ENCODE data around the gene DRP2.
A peak's percentile ranks its signal among the peaks of the same experiment; 100 is the strongest.
"Not testable (repeated sequence)": the region's sequence is repeated elsewhere in the genome, so short reads cannot be mapped to it uniquely, and the experiment has no call there.

DRP2 gene

GRCh38 chrX:101219116-101219863 is at the start of gene DRP2:
Gene DRP2 (plus strand): TSS chrX:101219786. CDS start chrX:101231648, 11,862 bp downstream.
- no peak for DNase-seq (ENCODE audit: low spot score in 2 of 2)
- Mint-ChIP-seq H3K4me3 (no peak within 1 kb of the TSS), H3K4me1 (no peaks in the 10 kb centered on the region), H3K36me3 (no peaks in the 10 kb centered on the region), H3K27ac (no peak within 1 kb of the TSS), H3K9me3 (no peaks in the 10 kb centered on the region)
- ATAC-seq: no peak

GRCh38 chrX:101171883-101172400 is 47.6 kb upstream of the DRP2 start:
- Mint-ChIP-seq H3K27ac (no peak overlapping the region), H3K9me3 (no peaks in the 10 kb centered on the region), H3K4me3 (no peak overlapping the region), H3K4me1 (no peaks in the 10 kb centered on the region), H3K36me3 (no peaks in the 10 kb centered on the region)
- ATAC-seq (no peak), DNase-seq (ENCODE audit: low spot score in 2 of 2) (no peak)

- H3K4me1 Mint-ChIP-seq: no peaks in the 10 kb centered on the region
- ATAC-seq: no peak
- H3K9me3 Mint-ChIP-seq: no peaks in the 10 kb centered on the region
- no peak overlapping the region for H3K27ac Mint-ChIP-seq
- H3K4me3 Mint-ChIP-seq: no peak overlapping the region
- DNase-seq (ENCODE audit: low spot score in 2 of 2): no peak
- no peaks in the 10 kb centered on the region for H3K36me3 Mint-ChIP-seq
Observed at GRCh38 chrX:101176439-101176838, 43.1 kb upstream of the DRP2 start.

GRCh38 chrX:101184876-101185275 is 34.7 kb upstream of the DRP2 start:
- H3K36me3 Mint-ChIP-seq; H3K27ac Mint-ChIP-seq; H3K4me3 Mint-ChIP-seq; H3K4me1 Mint-ChIP-seq; H3K9me3 Mint-ChIP-seq; ATAC-seq; DNase-seq (ENCODE audit: low spot score in 2 of 2): not testable (repeated sequence)

GRCh38 chrX:101187961-101188360 is 31.6 kb upstream of the DRP2 start:
- DNase-seq (ENCODE audit: low spot score in 2 of 2); H3K4me3 Mint-ChIP-seq; H3K9me3 Mint-ChIP-seq; ATAC-seq; H3K4me1 Mint-ChIP-seq; H3K36me3 Mint-ChIP-seq; H3K27ac Mint-ChIP-seq: not testable (repeated sequence)

GRCh38 chrX:101190736-101191135 is 28.9 kb upstream of the DRP2 start:
- no peaks in the 10 kb centered on the region for H3K36me3 Mint-ChIP-seq
- DNase-seq (ENCODE audit: low spot score in 2 of 2): no peak
- H3K27ac Mint-ChIP-seq: no peak overlapping the region
- H3K9me3 Mint-ChIP-seq: no peaks in the 10 kb centered on the region
- H3K4me3 Mint-ChIP-seq: no peak overlapping the region
- no peak for ATAC-seq
- no peaks in the 10 kb centered on the region for H3K4me1 Mint-ChIP-seq

- Mint-ChIP-seq H3K27ac (no peak overlapping the region), H3K4me1 (no peaks in the 10 kb centered on the region), H3K9me3 (no peaks in the 10 kb centered on the region), H3K4me3 (no peak overlapping the region), H3K36me3 (no peaks in the 10 kb centered on the region)
- no peak for DNase-seq (ENCODE audit: low spot score in 2 of 2)
- no peak for ATAC-seq
Observed at GRCh38 chrX:101191217-101191750, 28.3 kb upstream of the DRP2 start.

- H3K4me3 Mint-ChIP-seq: no peak overlapping the region
- H3K27ac Mint-ChIP-seq: no peak overlapping the region
- H3K4me1 Mint-ChIP-seq: no peaks in the 10 kb centered on the region
- H3K9me3 Mint-ChIP-seq: no peaks in the 10 kb centered on the region
- no peak for ATAC-seq
- no peaks in the 10 kb centered on the region for H3K36me3 Mint-ChIP-seq
- DNase-seq (ENCODE audit: low spot score in 2 of 2): no peak
Observed at GRCh38 chrX:101195442-101196173, 24.0 kb upstream of the DRP2 start.

- H3K9me3 Mint-ChIP-seq: no peaks in the 10 kb centered on the region
- DNase-seq (ENCODE audit: low spot score in 2 of 2) (no peak), ATAC-seq (no peak)
- peaks cover 9% of the 10 kb centered on the region for H3K4me1 Mint-ChIP-seq
- no peaks in the 10 kb centered on the region for H3K36me3 Mint-ChIP-seq
- H3K4me3 Mint-ChIP-seq: no peak overlapping the region
- no peak overlapping the region for H3K27ac Mint-ChIP-seq
Observed at GRCh38 chrX:101203761-101204351, 15.7 kb upstream of the DRP2 start.

- Mint-ChIP-seq H3K4me3 (no peak overlapping the region), H3K27ac (no peak overlapping the region), H3K9me3 (no peaks in the 10 kb centered on the region), H3K36me3 (no peaks in the 10 kb centered on the region), H3K4me1 (peaks cover 9% of the 10 kb centered on the region)
- ATAC-seq (peak; percentile 80), DNase-seq (ENCODE audit: low spot score in 2 of 2) (no peak)
Observed at GRCh38 chrX:101206471-101206870, 13.1 kb upstream of the DRP2 start.

- Mint-ChIP-seq H3K36me3 (no peaks in the 10 kb centered on the region), H3K9me3 (no peaks in the 10 kb centered on the region), H3K4me3 (peak overlapping the region; percentile 9), H3K27ac (no peak overlapping the region), H3K4me1 (peaks cover 9% of the 10 kb centered on the region)
- DNase-seq (ENCODE audit: low spot score in 2 of 2) (peak in 1 of 2 donors; percentile 49), ATAC-seq (peak; percentile 78)
Observed at GRCh38 chrX:101208152-101208905, 11.3 kb upstream of the DRP2 start.

GRCh38 chrX:101210630-101211029 is 9.0 kb upstream of the DRP2 start:
- Mint-ChIP-seq H3K4me3 (no peak overlapping the region), H3K36me3 (no peaks in the 10 kb centered on the region), H3K9me3 (no peaks in the 10 kb centered on the region), H3K27ac (no peak overlapping the region), H3K4me1 (peaks cover 9% of the 10 kb centered on the region)
- DNase-seq (ENCODE audit: low spot score in 2 of 2) (no peak), ATAC-seq (no peak)

- ATAC-seq: no peak
- no peaks in the 10 kb centered on the region for H3K9me3 Mint-ChIP-seq
- H3K36me3 Mint-ChIP-seq: no peaks in the 10 kb centered on the region
- no peaks in the 10 kb centered on the region for H3K4me1 Mint-ChIP-seq
- no peak for DNase-seq (ENCODE audit: low spot score in 2 of 2)
- H3K4me3 Mint-ChIP-seq: no peak overlapping the region
- no peak overlapping the region for H3K27ac Mint-ChIP-seq
Observed at GRCh38 chrX:101217689-101218088, 1.9 kb upstream of the DRP2 start.

- H3K9me3 Mint-ChIP-seq: no peaks in the 10 kb centered on the region
- H3K27ac Mint-ChIP-seq: no peak overlapping the region
- H3K36me3 Mint-ChIP-seq: no peaks in the 10 kb centered on the region
- DNase-seq (ENCODE audit: low spot score in 2 of 2): no peak
- no peak overlapping the region for H3K4me3 Mint-ChIP-seq
- no peak for ATAC-seq
- no peaks in the 10 kb centered on the region for H3K4me1 Mint-ChIP-seq
Observed at GRCh38 chrX:101219864-101220346, 319 bp downstream of the DRP2 start.

Measured in stimulated activated effector memory CD8-positive, alpha-beta T cell treated with anti-CD3 and anti-CD28 coated beads, Interleukin-12 subunit alpha, Interleukin-12 subunit beta, amount 100 ng/mL, for 72 hours (primary cell).